Neuronal stem cell (in vitro differentiated cells): ENCODE results near the gene GATM.

Experiments used
- DNase-seq: peaks from one replicate; pipeline ENCODE4 v3.0.0-alpha.2; 2013; ENCODE audit warnings: low spot score
- H2AFZ ChIP-seq: one replicate; pipeline ENCODE4 v1.6.1; 2013; ENCODE audit warnings: mild to moderate bottlenecking, low read length, inconsistent platforms
- H2AK5ac ChIP-seq: 2 replicates; pipeline ENCODE4 v1.6.1; 2013; ENCODE audit warnings: low read depth, mild to moderate bottlenecking, inconsistent platforms, low read length, moderate library complexity, mixed read lengths
- H2BK120ac ChIP-seq: 2 replicates; pipeline ENCODE4 v1.6.1; 2013; ENCODE audit warnings: low read depth, mild to moderate bottlenecking, inconsistent platforms, low read length, moderate library complexity, mixed read lengths
- H2BK12ac ChIP-seq: one replicate; pipeline ENCODE4 v1.6.1; 2013; ENCODE audit warnings: low read length, inconsistent platforms
- H2BK15ac ChIP-seq: 2 replicates; pipeline ENCODE4 v1.6.1; 2013; ENCODE audit warnings: mild to moderate bottlenecking, low read length, inconsistent platforms, mixed read lengths
- H2BK5ac ChIP-seq: one replicate; pipeline ENCODE4 v1.6.1; 2013; ENCODE audit warnings: inconsistent platforms, mild to moderate bottlenecking, low read length, moderate library complexity
- H3K14ac ChIP-seq: one replicate; pipeline ENCODE4 v1.6.1; 2013; ENCODE audit warnings: low read length, inconsistent platforms
- H3K18ac ChIP-seq: 2 replicates; pipeline ENCODE4 v1.6.1; 2013; ENCODE audit warnings: low read length, inconsistent platforms
- H3K23ac ChIP-seq: 2 replicates; pipeline ENCODE4 v1.6.1; 2013; ENCODE audit warnings: low read depth, mild to moderate bottlenecking, mixed read lengths, low read length, inconsistent platforms; ENCODE audit not compliant: poor library complexity
- H3K27ac ChIP-seq: replicated peaks from 3 replicates; pipeline ENCODE4 v1.5.1; 2013; ENCODE audit warnings: low read length, inconsistent platforms
- H3K27me3 ChIP-seq, 3 experiments: 2 replicates each; pipeline ENCODE4 v1.6.1; 2013; ENCODE audit warnings: low read length in 3 of 3, mild to moderate bottlenecking in 2 of 3, inconsistent platforms in 1 of 3, low read depth in 1 of 3, mixed read lengths in 1 of 3, moderate library complexity in 1 of 3; ENCODE audit not compliant: control insufficient read depth in 3 of 3, insufficient read depth in 3 of 3
- H3K36me3 ChIP-seq, 2 donors: replicated peaks in 1 of 2; 2 replicates each; pipeline ENCODE4 v1.6.1; 2013; ENCODE audit warnings: low read length in 2 of 2; ENCODE audit not compliant: control insufficient read depth in 2 of 2, insufficient read depth in 2 of 2
- H3K4ac ChIP-seq: 2 replicates; pipeline ENCODE4 v1.6.1; 2013; ENCODE audit warnings: inconsistent platforms, mild to moderate bottlenecking, low read length, moderate library complexity
- H3K4me1 ChIP-seq, 2 donors: 1 replicate in 1 of 2; 2 replicates in 1 of 2; pipeline ENCODE4 v1.6.1; 2013; ENCODE audit warnings: low read length in 2 of 2, low read depth in 1 of 2; ENCODE audit not compliant: control insufficient read depth in 2 of 2, insufficient read depth in 1 of 2
- H3K4me2 ChIP-seq: one replicate; pipeline ENCODE4 v1.6.1; 2013; ENCODE audit warnings: mild to moderate bottlenecking, low read length, inconsistent platforms; ENCODE audit not compliant: insufficient read depth, poor library complexity, severe bottlenecking
- H3K4me3 ChIP-seq, 2 donors: 2 replicates each; pipeline ENCODE4 v1.5.1; 2013; ENCODE audit warnings: low read length in 2 of 2, mild to moderate bottlenecking in 2 of 2, inconsistent platforms in 1 of 2, moderate library complexity in 1 of 2
- H3K79me1 ChIP-seq: one replicate; pipeline ENCODE4 v1.6.1; 2013; ENCODE audit warnings: low read depth, mild to moderate bottlenecking, inconsistent platforms, low read length, moderate library complexity
- H3K9ac ChIP-seq: one replicate; pipeline ENCODE4 v1.6.1; 2013; ENCODE audit warnings: mild to moderate bottlenecking, low read depth, low read length, inconsistent platforms; ENCODE audit not compliant: poor library complexity
- H3K9me3 ChIP-seq, 2 donors: replicated peaks in 1 of 2; 2 replicates each; pipeline versions ENCODE3 to v1.6.1; 2013; ENCODE audit warnings: low read length in 2 of 2, mild to moderate bottlenecking in 2 of 2, inconsistent platforms in 1 of 2, low read depth in 1 of 2, mixed read lengths in 1 of 2, moderate library complexity in 1 of 2; ENCODE audit not compliant: control insufficient read depth in 2 of 2, insufficient read depth in 1 of 2
- H4K8ac ChIP-seq: one replicate; pipeline ENCODE4 v1.6.1; 2013; ENCODE audit warnings: low read depth, mild to moderate bottlenecking, inconsistent platforms, low read length, moderate library complexity
- H4K91ac ChIP-seq: one replicate; pipeline ENCODE4 v1.6.1; 2013; ENCODE audit warnings: low read length, low read depth, mild to moderate bottlenecking, inconsistent platforms; ENCODE audit not compliant: poor library complexity
- WGBS, 2 donors: extraction: QIAGEN DNeasy Blood & Tissue Kit; methylation state at CpG; one replicate each; pipeline ENCODE4 v1.1.7; 2013; ENCODE audit warnings: missing lambda C conversion rate in 2 of 2, mixed read lengths in 1 of 2; ENCODE audit not compliant: insufficient read length in 2 of 2, insufficient replicate concordance in 1 of 2; ENCODE audit errors: extremely low coverage in 2 of 2; 5-methylcytosine and 5-hydroxymethylcytosine counted together

Gene GATM

DNA sequence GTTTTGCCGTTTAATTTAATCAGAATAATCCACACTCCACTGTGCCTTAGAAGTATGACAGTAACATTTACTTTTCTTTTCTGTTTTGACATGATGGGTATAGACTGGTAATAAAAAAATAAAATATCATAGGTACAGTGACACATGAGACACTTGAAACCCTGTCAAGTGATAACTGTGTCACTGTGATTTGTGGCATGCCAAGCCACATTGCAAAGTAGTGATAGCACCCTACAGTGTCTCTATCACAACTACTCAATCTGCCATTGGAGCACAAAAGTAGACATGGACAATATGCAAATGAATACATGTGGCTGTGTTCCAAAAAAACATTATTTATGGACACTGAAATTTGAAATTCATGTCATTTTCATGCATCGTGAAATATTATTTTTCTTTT lies 22.5 kb downstream of the GATM start:
- no peak overlapping the region for H3K4me2 ChIP-seq
- H2BK120ac ChIP-seq: no peak overlapping the region
- H3K4ac ChIP-seq: no peak overlapping the region
- no peak for DNase-seq
- no peak overlapping the region for H3K23ac ChIP-seq
- no peaks in the 10 kb centered on the region for H3K79me1 ChIP-seq
- no peaks in the 10 kb centered on the region for H3K4me1 ChIP-seq
- no peak overlapping the region for H3K27ac ChIP-seq
- H3K14ac ChIP-seq: no peak overlapping the region
- H2AK5ac ChIP-seq: no peak overlapping the region
- no peak overlapping the region for H4K91ac ChIP-seq
- H3K36me3 ChIP-seq: no peaks in the 10 kb centered on the region
- H2BK15ac ChIP-seq: no peak overlapping the region
- H3K9me3 ChIP-seq: no peaks in the 10 kb centered on the region
- WGBS, 2 donors: no CpG with 5 or more reads among the region's 2 CpGs
- no peak overlapping the region for H3K4me3 ChIP-seq
- no peak overlapping the region for H2BK12ac ChIP-seq
- H3K27me3 ChIP-seq: no peaks in the 10 kb centered on the region
- H2AFZ ChIP-seq: no peak overlapping the region
- H3K18ac ChIP-seq: no peak overlapping the region
- no peak overlapping the region for H2BK5ac ChIP-seq
- H3K9ac ChIP-seq: no peak overlapping the region
- H4K8ac ChIP-seq: no peak overlapping the region

- Histone ChIP-seq H2BK15ac (no peak overlapping the region), H2AK5ac (no peak overlapping the region), H3K23ac (no peak overlapping the region), H3K14ac (no peak overlapping the region), H4K91ac (no peak overlapping the region), H3K4me2 (no peak overlapping the region), H3K79me1 (no peaks in the 10 kb centered on the region), H3K4me3 (no peak overlapping the region), H3K4ac (no peak overlapping the region), H3K27ac (no peak overlapping the region), H2BK120ac (no peak overlapping the region), H3K18ac (no peak overlapping the region), H2AFZ (no peak overlapping the region), H3K27me3 (no peaks in the 10 kb centered on the region), H3K36me3 (no peaks in the 10 kb centered on the region), H2BK5ac (no peak overlapping the region), H2BK12ac (no peak overlapping the region), H3K9me3 (no peaks in the 10 kb centered on the region), H3K9ac (no peak overlapping the region), H4K8ac (no peak overlapping the region), H3K4me1 (no peaks in the 10 kb centered on the region)
- no peak for DNase-seq
- no CpG with 5 or more reads among the region's 5 CpGs for WGBS, 2 donors
Observed at GRCh38 chr15:45354711-45355110, 23.6 kb downstream of the GATM start.

- no peaks in the 10 kb centered on the region for H3K9me3 ChIP-seq
- no peak overlapping the region for H2BK5ac ChIP-seq
- H3K18ac ChIP-seq: no peak overlapping the region
- no peak overlapping the region for H2BK120ac ChIP-seq
- H3K23ac ChIP-seq: no peak overlapping the region
- H4K8ac ChIP-seq: no peak overlapping the region
- no peak overlapping the region for H2AFZ ChIP-seq
- H2BK12ac ChIP-seq: no peak overlapping the region
- no peaks in the 10 kb centered on the region for H3K79me1 ChIP-seq
- no peak overlapping the region for H3K27ac ChIP-seq
- H3K14ac ChIP-seq: no peak overlapping the region
- no peak overlapping the region for H4K91ac ChIP-seq
- no peak overlapping the region for H3K4ac ChIP-seq
- H3K4me3 ChIP-seq: no peak overlapping the region
- H3K9ac ChIP-seq: no peak overlapping the region
- no peak for DNase-seq
- H3K27me3 ChIP-seq: no peaks in the 10 kb centered on the region
- H3K36me3 ChIP-seq: no peaks in the 10 kb centered on the region
- no peak overlapping the region for H2BK15ac ChIP-seq
- H3K4me1 ChIP-seq: no peaks in the 10 kb centered on the region
- no peak overlapping the region for H3K4me2 ChIP-seq
- H2AK5ac ChIP-seq: no peak overlapping the region
- WGBS, 2 donors: no CpG with 5 or more reads among the region's 2 CpGs
Observed at GRCh38 chr15:45351227-45351626, 27.1 kb downstream of the GATM start.

GRCh38 chr15:45349623-45350022 lies 28.7 kb downstream of the GATM start:
- no peak overlapping the region for H3K18ac ChIP-seq
- H3K4ac ChIP-seq: no peak overlapping the region
- H2BK12ac ChIP-seq: no peak overlapping the region
- H3K9me3 ChIP-seq: no peaks in the 10 kb centered on the region
- no peak overlapping the region for H3K4me3 ChIP-seq
- H3K4me1 ChIP-seq: no peaks in the 10 kb centered on the region
- no peak overlapping the region for H4K91ac ChIP-seq
- no peak overlapping the region for H3K14ac ChIP-seq
- H2BK120ac ChIP-seq: no peak overlapping the region
- H3K36me3 ChIP-seq: no peaks in the 10 kb centered on the region
- no peak overlapping the region for H3K27ac ChIP-seq
- no peak overlapping the region for H3K4me2 ChIP-seq
- H2BK15ac ChIP-seq: no peak overlapping the region
- H4K8ac ChIP-seq: no peak overlapping the region
- no CpG with 5 or more reads among the region's 3 CpGs for WGBS, 2 donors
- H3K23ac ChIP-seq: no peak overlapping the region
- no peak overlapping the region for H2BK5ac ChIP-seq
- H2AK5ac ChIP-seq: no peak overlapping the region
- no peaks in the 10 kb centered on the region for H3K27me3 ChIP-seq
- DNase-seq: no peak
- H3K79me1 ChIP-seq: no peaks in the 10 kb centered on the region
- no peak overlapping the region for H2AFZ ChIP-seq
- no peak overlapping the region for H3K9ac ChIP-seq
